CD14-positive monocyte (primary cell): ENCODE data around the gene SLC38A5. TPM values are rescaled to one million over a fixed set of nuclear protein-coding genes. Genes with fewer than 3 reads are reported as not detected.

Experiments
- DNase-seq, 3 donors: peaks; one replicate each; pipeline ENCODE4 v3.0.0-alpha.2; 2011 to 2022
- H2AFZ ChIP-seq: 2 replicates; pipeline ENCODE4 v1.6.0; 2012; ENCODE audit warnings: mild to moderate bottlenecking, low read depth, low read length, inconsistent platforms; ENCODE audit not compliant: insufficient read depth, poor library complexity, severe bottlenecking
- H3K27ac ChIP-seq, 2 donors: 1 replicate in 1 of 2; 2 replicates in 1 of 2; pipeline ENCODE4 v1.5.1; 2012 to 2013; ENCODE audit warnings: low read length in 2 of 2, control low read depth in 1 of 2, inconsistent platforms in 1 of 2, low read depth in 1 of 2, mild to moderate bottlenecking in 1 of 2
- H3K27me3 ChIP-seq, 2 donors: one replicate each; pipeline versions ENCODE4 v1.6.0 to v1.6.1; 2011 to 2013; ENCODE audit warnings: low read length in 2 of 2; ENCODE audit not compliant: control insufficient read depth in 2 of 2, insufficient read depth in 2 of 2
- H3K36me3 ChIP-seq, 2 donors: replicated peaks in 1 of 2; 1 replicate in 1 of 2; 2 replicates in 1 of 2; pipeline versions ENCODE4 v1.5.1 to v1.6.1; 2012 to 2013; ENCODE audit warnings: low read length in 2 of 2, control low read depth in 1 of 2, inconsistent platforms in 1 of 2, mild to moderate bottlenecking in 1 of 2; ENCODE audit not compliant: insufficient read depth in 2 of 2, control insufficient read depth in 1 of 2
- H3K4me1 ChIP-seq, 2 donors: 1 replicate in 1 of 2; 2 replicates in 1 of 2; pipeline versions ENCODE4 v1.5.1 to v1.6.1; 2012 to 2013; ENCODE audit warnings: low read length in 2 of 2, control low read depth in 1 of 2, inconsistent platforms in 1 of 2, mild to moderate bottlenecking in 1 of 2, moderate library complexity in 1 of 2; ENCODE audit not compliant: insufficient read depth in 2 of 2, control insufficient read depth in 1 of 2
- H3K4me2 ChIP-seq: replicated peaks from 2 replicates; pipeline ENCODE3; 2012; ENCODE audit warnings: low read length, moderate library complexity, mild to moderate bottlenecking; ENCODE audit not compliant: poor library complexity, severe bottlenecking; ENCODE audit errors: extremely low read depth
- H3K4me3 ChIP-seq, 3 experiments: fragments of 200-600 bp in 1 of 3; sonication (generic) in 1 of 3; replicated peaks in 1 of 3; 1 replicate in 2 of 3; 2 replicates in 1 of 3; pipeline ENCODE4 v1.5.1; 2011 to 2013; ENCODE audit warnings: low read length in 3 of 3, mild to moderate bottlenecking in 3 of 3, control low read depth in 2 of 3, low read depth in 2 of 3, inconsistent platforms in 1 of 3, moderate library complexity in 1 of 3
- H3K79me2 ChIP-seq: 2 replicates; pipeline ENCODE4 v1.6.0; 2012; ENCODE audit warnings: mild to moderate bottlenecking, control low read depth, inconsistent platforms, low read length, moderate library complexity; ENCODE audit not compliant: insufficient read depth
- H3K9ac ChIP-seq: 2 replicates; pipeline ENCODE4 v1.6.0; 2017; ENCODE audit warnings: low read length, mild to moderate bottlenecking; ENCODE audit not compliant: insufficient read depth, poor library complexity, severe bottlenecking
- H3K9me3 ChIP-seq, 2 donors: replicated peaks in 1 of 2; 1 replicate in 1 of 2; 2 replicates in 1 of 2; pipeline versions ENCODE4 v1.5.1 to v1.6.1; 2012 to 2013; ENCODE audit warnings: low read length in 2 of 2, control low read depth in 1 of 2; ENCODE audit not compliant: control insufficient read depth in 1 of 2, insufficient read depth in 1 of 2
- H4K20me1 ChIP-seq: 2 replicates; pipeline ENCODE4 v1.6.0; 2012; ENCODE audit warnings: mild to moderate bottlenecking, low read length, control low read depth, moderate library complexity; ENCODE audit not compliant: insufficient read depth
- H3K27ac Mint-ChIP-seq, 7 donors: one replicate each; pipeline ENCODE4 v1.8.0; 2020; ENCODE audit warnings: mild to moderate bottlenecking in 7 of 7, mixed read lengths in 7 of 7, moderate library complexity in 6 of 7, inconsistent platforms in 2 of 7
- H3K27me3 Mint-ChIP-seq, 3 donors: one replicate each; pipeline ENCODE4 v1.8.0; 2021 to 2022; ENCODE audit warnings: low read depth in 3 of 3, mild to moderate bottlenecking in 3 of 3, mixed read lengths in 3 of 3, moderate library complexity in 3 of 3, inconsistent platforms in 1 of 3
- H3K36me3 Mint-ChIP-seq, 2 donors: one replicate each; pipeline ENCODE4 v1.8.0; 2020; ENCODE audit warnings: mixed read lengths in 2 of 2, inconsistent platforms in 1 of 2, mild to moderate bottlenecking in 1 of 2
- H3K4me1 Mint-ChIP-seq: one replicate; pipeline ENCODE4 v1.8.0; 2020; ENCODE audit warnings: mild to moderate bottlenecking, mixed read lengths
- H3K4me3 Mint-ChIP-seq, 2 donors: one replicate each; pipeline ENCODE4 v1.8.0; 2020; ENCODE audit warnings: mild to moderate bottlenecking in 2 of 2, mixed read lengths in 2 of 2, moderate library complexity in 1 of 2
- H3K9me3 Mint-ChIP-seq, 7 donors: one replicate each; pipeline ENCODE4 v1.8.0; 2020 to 2022; ENCODE audit warnings: mixed read lengths in 7 of 7, mild to moderate bottlenecking in 6 of 7, moderate library complexity in 6 of 7, inconsistent platforms in 2 of 7
- CTCF ChIP-seq: fragments of 200-600 bp; IDR thresholded peaks from one replicate; pipeline ENCODE4 v1.8.0; 2022; ENCODE audit warnings: antibody characterized with exemption, mild to moderate bottlenecking
- WGBS: methylation state at CpG from one replicate; pipeline ENCODE4 v1.1.5; 2013; ENCODE audit warnings: missing lambda C conversion rate; ENCODE audit not compliant: insufficient coverage; 5-methylcytosine and 5-hydroxymethylcytosine counted together
- intact Hi-C, 2 donors: fragments of 100-400 bp; cut with micrococcal nuclease; formaldehyde crosslinking; loops; one replicate each; pipeline versions ENCODE4 v1.15.0 to v1.15.1; 2023
- polyA plus RNA-seq, 3 donors: library from polyadenylated mRNA; depleted of rRNA in 1 of 3; unstranded in 2 of 3; stranded (reverse) in 1 of 3; fragments of 300-500 nt in 2 of 3; fragments of >200 nt in 1 of 3; fragmentation: Illumina TruSeq in 2 of 3; gene quantifications; 1 replicate in 2 of 3; 2 replicates in 1 of 3; pipeline ENCODE4 v1.2.3, GENCODE V29; 2012 to 2021

SLC38A5 gene
- polyA plus RNA-seq, 3 donors = 0.60 to 0.94 (median 0.69) TPM

GRCh38 chrX:48512371-48512935, 42.4 kb upstream of the SLC38A5 start:
- no peak overlapping the region for H3K4me2 ChIP-seq
- intact Hi-C loops = no loop called here
- Mint-ChIP-seq H3K27me3 (peaks cover 0 to 7% (median 0%) of the 10 kb centered on the region in 3 donors), H3K4me1 (peaks cover 11% of the 10 kb centered on the region), H3K9me3 (peaks cover 0 to 9% (median 1%) of the 10 kb centered on the region in 7 donors), H3K27ac (no peak overlapping the region), H3K36me3 (peaks cover 12 to 24% of the 10 kb centered on the region in 2 donors), H3K4me3 (no peak overlapping the region)
- H3K4me3 ChIP-seq = no peak overlapping the region
- H3K9ac ChIP-seq = no peak overlapping the region
- no CpG with 5 or more reads among the region's 20 CpGs for WGBS
- H3K27ac ChIP-seq = no peak overlapping the region
- peaks cover 11 to 12% of the 10 kb centered on the region in 2 donors for H3K4me1 ChIP-seq
- no peak for TF ChIP-seq CTCF
- H3K9me3 ChIP-seq = no peaks in the 10 kb centered on the region
- no peak overlapping the region for H2AFZ ChIP-seq
- no peaks in the 10 kb centered on the region for H3K36me3 ChIP-seq
- H3K79me2 ChIP-seq = no peaks in the 10 kb centered on the region
- no peaks in the 10 kb centered on the region for H4K20me1 ChIP-seq
- DNase-seq = no peak
- no peaks in the 10 kb centered on the region for H3K27me3 ChIP-seq

- Histone ChIP-seq H3K4me1 (peaks cover 11 to 12% of the 10 kb centered on the region in 2 donors), H3K4me3 (no peak overlapping the region), H2AFZ (no peak overlapping the region), H3K36me3 (no peaks in the 10 kb centered on the region), H3K9ac (no peak overlapping the region), H3K9me3 (no peaks in the 10 kb centered on the region), H3K4me2 (no peak overlapping the region), H3K27me3 (no peaks in the 10 kb centered on the region), H4K20me1 (no peaks in the 10 kb centered on the region), H3K79me2 (no peaks in the 10 kb centered on the region), H3K27ac (no peak overlapping the region)
- no peak overlapping the region for H3K4me3 Mint-ChIP-seq
- WGBS = 87% methylated on average over 3 of the region's 4 CpGs
- intact Hi-C loops = no loop called here
- H3K9me3 Mint-ChIP-seq = peaks cover 0 to 9% (median 1%) of the 10 kb centered on the region in 7 donors
- H3K36me3 Mint-ChIP-seq = peaks cover 12 to 24% of the 10 kb centered on the region in 2 donors
- no peak overlapping the region for H3K27ac Mint-ChIP-seq
- H3K27me3 Mint-ChIP-seq = peaks cover 0 to 4% (median 0%) of the 10 kb centered on the region in 3 donors
- TF ChIP-seq CTCF = no peak
- DNase-seq = no peak
- peaks cover 11% of the 10 kb centered on the region for H3K4me1 Mint-ChIP-seq
These were observed 41.5 kb upstream of the SLC38A5 start for GRCh38 chrX:48511560-48511959.
